Endothelial cell of umbilical vein (primary cell): ENCODE data around the gene CBX4. TPM values are rescaled to one million over a fixed set of nuclear protein-coding genes. Genes with fewer than 3 reads are reported as not detected.
A peak's percentile ranks its signal among the peaks of the same experiment; 100 is the strongest.

Experiments
- BruUV-seq: library from RNA; stranded (reverse); fragments of 400-500 nt; replicated peaks from 2 replicates; lab custom pipeline; 2021; lab: Mats Ljungman, UMichigan
- CTCF ChIA-PET: fragments of 300-600, 350-600 bp; sonication (Branson Sonifier 250); formaldehyde crosslinking; loops from one replicate; lab custom pipeline; 2021; ENCODE audit warnings: antibody characterized with exemption, inconsistent platforms; lab: Charles Lee
- POLR2A ChIA-PET: fragments of 300-600, 350-600 bp; sonication (Branson Sonifier 250); formaldehyde crosslinking; loops from one replicate; lab custom pipeline; 2021; ENCODE audit warnings: antibody characterized with exemption, inconsistent platforms; lab: Charles Lee
- DNase-seq: peaks from one replicate; pipeline ENCODE4 v3.0.0-alpha.2; 2011; ENCODE audit warnings: low read depth, low spot score
- FAIRE-seq: peaks from 2 replicates; lab custom pipeline; 2011; peaks lifted over from hg19 to GRCh38; lab: Jason Lieb, UNC
- H2AFZ ChIP-seq: 2 replicates; pipeline ENCODE4 v1.6.0; 2012; ENCODE audit warnings: low read depth, low read length, control low read depth, inconsistent platforms
- H3K27ac ChIP-seq: 2 replicates; pipeline ENCODE4 v1.5.1; 2011; ENCODE audit warnings: low read depth, mild to moderate bottlenecking, control low read depth, low read length, moderate library complexity; ENCODE audit not compliant: insufficient read depth
- H3K27me3 ChIP-seq, 2 experiments: 2 replicates each; pipeline versions ENCODE4 v1.6.0 to v1.6.1; 2011; ENCODE audit warnings: low read length in 2 of 2, mixed read lengths in 1 of 2; ENCODE audit not compliant: control insufficient read depth in 2 of 2, insufficient read depth in 2 of 2
- H3K36me3 ChIP-seq, 2 experiments: 2 replicates in 1 of 2; 3 replicates in 1 of 2; pipeline ENCODE4 v1.5.1; 2011; ENCODE audit warnings: low read length in 2 of 2, mild to moderate bottlenecking in 1 of 2, moderate library complexity in 1 of 2; ENCODE audit not compliant: control insufficient read depth in 2 of 2, insufficient read depth in 2 of 2; ENCODE audit errors: extremely low read depth in 1 of 2
- H3K4me1 ChIP-seq: 3 replicates; pipeline ENCODE4 v1.5.1; 2011; ENCODE audit warnings: mild to moderate bottlenecking, low read length; ENCODE audit not compliant: control insufficient read depth, insufficient read depth; ENCODE audit errors: extremely low read depth
- H3K4me2 ChIP-seq: 2 replicates; pipeline ENCODE4 v1.6.1; 2011; ENCODE audit warnings: low read length, control low read depth, mixed read lengths; ENCODE audit not compliant: insufficient read depth
- H3K4me3 ChIP-seq, 3 experiments: fragments of 200-600 bp in 1 of 3; sonication (generic), shearing (Covaris generic) in 1 of 3; replicated peaks in 1 of 3; 2 replicates each; pipeline ENCODE4 v1.5.1; 2011 to 2016; ENCODE audit warnings: control low read depth in 3 of 3, low read length in 3 of 3, mild to moderate bottlenecking in 2 of 3, inconsistent platforms in 1 of 3, low read depth in 1 of 3, moderate library complexity in 1 of 3; ENCODE audit not compliant: insufficient read depth in 1 of 3
- H3K79me2 ChIP-seq: 2 replicates; pipeline ENCODE4 v1.6.0; 2012; ENCODE audit warnings: low read length, inconsistent platforms; ENCODE audit not compliant: control insufficient read depth, insufficient read depth
- H3K9ac ChIP-seq: replicated peaks from 2 replicates; pipeline ENCODE3; 2011; ENCODE audit warnings: low read length, control low read depth; ENCODE audit not compliant: insufficient read depth; ENCODE audit errors: extremely low read depth
- H3K9me1 ChIP-seq: replicated peaks from 3 replicates; pipeline ENCODE4 v1.6.0; 2011; ENCODE audit warnings: mild to moderate bottlenecking, low read length; ENCODE audit not compliant: control insufficient read depth, insufficient read depth; ENCODE audit errors: extremely low read depth
- H3K9me3 ChIP-seq: replicated peaks from 2 replicates; pipeline ENCODE4 v1.5.1; 2012; ENCODE audit warnings: low read length, inconsistent platforms; ENCODE audit not compliant: control insufficient read depth, insufficient read depth
- H4K20me1 ChIP-seq: replicated peaks from 2 replicates; pipeline ENCODE3; 2011; ENCODE audit warnings: mild to moderate bottlenecking, low read length; ENCODE audit not compliant: control insufficient read depth, insufficient read depth; ENCODE audit errors: extremely low read depth
- EZH2 ChIP-seq: IDR thresholded peaks from 2 replicates; pipeline ENCODE4 v1.6.1; 2012; ENCODE audit warnings: borderline replicate concordance, low read depth, mild to moderate bottlenecking, moderate library complexity, low read length, inconsistent platforms; ENCODE audit not compliant: severe bottlenecking
- JUN ChIP-seq: IDR thresholded peaks from 2 replicates; pipeline ENCODE4 v1.6.1; 2011; ENCODE audit warnings: borderline replicate concordance, low read depth; ENCODE audit not compliant: insufficient read length, insufficient read depth
- POLR2A ChIP-seq: IDR thresholded peaks from 2 replicates; pipeline ENCODE4 v1.6.1; 2012; ENCODE audit warnings: low read depth, mild to moderate bottlenecking, control low read depth, low read length
- dilution Hi-C: fragments of 300-500 bp; cut with MboI; formaldehyde crosslinking; loops from one replicate; pipeline ENCODE4 v1.15.0; 2019; ENCODE audit warnings: low sequenced_read_pairs; ENCODE audit not compliant: extremely low pct_ligation_motif_present
- intact Hi-C: fragments of 100-400 bp; cut with micrococcal nuclease; formaldehyde crosslinking; loops from one replicate; pipeline ENCODE4 v1.10.0; 2022
- polyA plus RNA-seq, 4 experiments: library from polyadenylated mRNA; depleted of rRNA in 3 of 4; stranded (reverse) in 3 of 4; unstranded in 1 of 4; fragments of >200 nt; gene quantifications; 2 replicates each; pipeline versions ENCODE4 v1.2.1 to v1.2.3, GENCODE V29; 2011 to 2012; ENCODE audit warnings: missing spikeins in 1 of 4
- total RNA-seq: library from RNA; stranded (reverse); gene quantifications from 2 replicates; pipeline ENCODE4 v1.2.3, GENCODE V29; 2021

CBX4 gene
- total and polyA plus RNA-seq, 2 donors (not counting 3 experiments of a cell fraction or from before 2014, with no cell fraction given) = 7.0 to 12.3 TPM

DNA sequence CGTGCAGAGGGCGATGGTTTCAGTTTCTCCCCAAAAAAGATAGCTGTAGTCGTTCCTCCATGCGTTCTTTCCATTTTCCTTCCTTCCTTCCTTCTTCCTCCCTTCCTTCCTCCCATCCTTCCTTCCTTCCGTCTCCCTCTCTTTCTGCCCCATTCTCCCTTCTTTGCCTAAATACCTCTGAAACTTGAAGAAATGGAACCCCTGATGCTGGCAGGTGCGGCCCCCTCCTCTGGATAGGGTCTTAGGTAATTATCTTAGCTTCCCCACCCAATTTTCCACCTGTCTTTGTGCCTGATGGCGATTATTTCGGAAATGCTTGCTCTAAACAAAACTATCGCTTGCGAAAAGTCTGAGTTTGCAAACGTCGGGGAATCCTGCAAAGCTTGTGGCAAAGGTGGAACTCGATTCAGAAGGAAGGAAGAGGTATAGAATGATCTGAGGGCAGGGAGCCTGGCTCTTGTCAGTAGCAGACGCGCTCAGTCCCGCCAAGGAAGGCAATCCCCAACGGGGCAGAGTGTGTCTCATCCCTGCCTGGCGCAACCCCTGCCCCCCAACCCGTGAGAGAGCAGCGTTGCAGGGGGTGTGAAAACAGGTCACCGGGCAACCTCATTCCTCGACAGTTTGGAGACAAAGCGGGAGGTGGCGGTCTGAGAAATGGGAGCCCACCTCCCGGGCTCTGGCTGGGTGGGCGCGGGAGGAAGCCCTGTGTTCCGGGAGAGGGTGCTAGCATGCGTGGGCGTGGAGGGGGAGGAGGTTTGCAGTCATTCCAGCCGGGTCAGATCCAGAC lies 39.5 kb downstream of the CBX4 start:
- no peaks in the 10 kb centered on the region for H3K79me2 ChIP-seq
- dilution Hi-C loops (no loop called here), intact Hi-C loops (no loop called here)
- no peak for TF ChIP-seq POLR2A
- TF ChIP-seq EZH2 = peak; percentile 32
- FAIRE-seq = no peak
- no peak for DNase-seq
- H3K9me3 ChIP-seq = no peaks in the 10 kb centered on the region
- BruUV-seq = no TSS peak
- H4K20me1 ChIP-seq = no peaks in the 10 kb centered on the region
- H3K27ac ChIP-seq = no peak overlapping the region
- H3K4me1 ChIP-seq = peaks cover 13% of the 10 kb centered on the region
- no peak overlapping the region for H2AFZ ChIP-seq
- H3K4me2 ChIP-seq = no peak overlapping the region
- no peaks in the 10 kb centered on the region for H3K9me1 ChIP-seq
- ChIA-PET CTCF (interaction anchor here (1.2 to 1.4 kb wide), 2 partner anchors 10 to 11 kb away, joined by 3 read pairs; no protein-coding TSS in a partner anchor), POLR2A (no interaction called here)
- H3K27me3 ChIP-seq = peaks cover 61 to 70% of the 10 kb centered on the region in 2 experiments
- no peak overlapping the region for H3K9ac ChIP-seq
- no peaks in the 10 kb centered on the region for H3K36me3 ChIP-seq
- H3K4me3 ChIP-seq = no peak overlapping the region

DNA sequence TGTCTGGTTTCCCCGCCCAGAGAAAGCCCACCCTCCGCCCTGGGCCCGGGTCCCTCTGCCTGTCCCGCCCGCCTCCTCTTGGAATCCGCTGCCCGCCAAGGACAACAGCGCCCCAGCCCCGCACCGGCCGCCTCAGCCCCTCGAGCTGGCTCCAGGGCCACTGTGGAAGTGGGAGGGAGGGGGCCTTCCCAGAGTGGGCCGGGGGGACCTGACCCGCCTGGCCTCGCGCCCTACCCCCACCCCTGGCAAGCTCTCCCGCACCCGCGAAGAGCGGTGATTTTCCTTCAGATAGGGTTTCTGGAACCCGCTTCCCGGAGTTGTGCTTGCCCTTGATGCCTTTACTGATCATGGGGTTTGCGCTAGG lies 40.1 kb downstream of the CBX4 start:
- no peak overlapping the region for H3K4me2 ChIP-seq
- TF ChIP-seq JUN (no peak), EZH2 (peak; percentile 61)
- intact Hi-C loops (no loop called here), dilution Hi-C loops (no loop called here)
- H3K9me3 ChIP-seq = no peaks in the 10 kb centered on the region
- DNase-seq (no peak), FAIRE-seq (no peak)
- no peaks in the 10 kb centered on the region for H4K20me1 ChIP-seq
- no TSS peak for BruUV-seq
- H3K9ac ChIP-seq = no peak overlapping the region
- POLR2A ChIA-PET = no interaction called here
- H3K4me3 ChIP-seq = no peak overlapping the region
- H3K27ac ChIP-seq = no peak overlapping the region
- H3K79me2 ChIP-seq = no peaks in the 10 kb centered on the region
- CTCF ChIA-PET = interaction anchor here (1.4 to 3.2 kb wide), 3 partner anchors 8 to 53 kb away, joined by 3 to 20 read pairs (median 5); no protein-coding TSS in a partner anchor
- no peak overlapping the region for H2AFZ ChIP-seq
- peaks cover 13% of the 10 kb centered on the region for H3K4me1 ChIP-seq
- H3K27me3 ChIP-seq = peaks cover 55 to 65% of the 10 kb centered on the region in 2 experiments
- no peaks in the 10 kb centered on the region for H3K9me1 ChIP-seq
- no peaks in the 10 kb centered on the region for H3K36me3 ChIP-seq
